Bronchial epithelial cell (primary cell): ENCODE measurements around the gene PNCK. TPM values are rescaled to one million over a fixed set of nuclear protein-coding genes. Genes with fewer than 3 reads are reported as not detected.
"Not testable (repeated sequence)": the region's sequence is repeated elsewhere in the genome, so short reads cannot be mapped to it uniquely, and the experiment has no call there.

ENCODE experiments used
- DNase-seq: peaks from one replicate; pipeline ENCODE4 v3.0.0-alpha.2; 2010; ENCODE audit warnings: low read depth
- FAIRE-seq: peaks from 2 replicates; lab custom pipeline; 2011; peaks lifted over from hg19 to GRCh38; lab: Jason Lieb, UNC
- H3K27me3 ChIP-seq: 2 replicates; pipeline ENCODE4 v1.5.1; 2011; ENCODE audit warnings: low read length; ENCODE audit not compliant: control insufficient read depth, insufficient read depth
- H3K36me3 ChIP-seq: 2 replicates; pipeline ENCODE4 v1.5.1; 2011; ENCODE audit warnings: low read length; ENCODE audit not compliant: control insufficient read depth, insufficient read depth
- H3K4me3 ChIP-seq: 2 replicates; pipeline ENCODE4 v1.5.1; 2011; ENCODE audit warnings: mild to moderate bottlenecking, low read depth, low read length, control low read depth
- CTCF ChIP-seq: IDR thresholded peaks from 2 replicates; pipeline ENCODE4 v1.5.1; 2011; ENCODE audit warnings: mild to moderate bottlenecking, moderate library complexity, low read length, control low read depth, inconsistent platforms; ENCODE audit not compliant: insufficient read depth, severe bottlenecking
- total RNA-seq: library from RNA; depleted of rRNA; stranded (reverse); fragments of >200 nt; gene quantifications from 2 replicates; pipeline ENCODE4 v1.2.1, GENCODE V29; 2014

PNCK gene
- total RNA-seq, 1 donor from 2014 or later, result 2.1 TPM

GRCh38 chrX:153705403-153706060 lies 31.9 kb upstream of the PNCK start:
- peak; percentile 8 for TF ChIP-seq CTCF
- H3K36me3 ChIP-seq, FAIRE-seq: not testable (repeated sequence)

GRCh38 chrX:153704631-153705402 lies 31.2 kb upstream of the PNCK start:
- not testable (repeated sequence) for H3K27me3 ChIP-seq, H3K36me3 ChIP-seq, FAIRE-seq, DNase-seq, H3K4me3 ChIP-seq

More at GRCh38 chrX:153705403-153706060, 31.9 kb upstream of the PNCK start:
- H3K27me3 ChIP-seq, H3K4me3 ChIP-seq: not testable (repeated sequence)
- peak; percentile 43 for DNase-seq

GRCh38 chrX:153704021-153704526 lies 30.5 kb upstream of the PNCK start:
- peaks cover 6% of the 10 kb centered on the region for H3K36me3 ChIP-seq
- no peak overlapping the region for H3K4me3 ChIP-seq
- no peaks in the 10 kb centered on the region for H3K27me3 ChIP-seq
- FAIRE-seq (peak; percentile 7), DNase-seq (peak; percentile 45)
- TF ChIP-seq CTCF, result no peak

GRCh38 chrX:153703036-153703370 lies 29.4 kb upstream of the PNCK start:
- H3K4me3 ChIP-seq, result no peak overlapping the region
- DNase-seq, result peak; percentile 65
- peaks cover 4% of the 10 kb centered on the region for H3K36me3 ChIP-seq
- TF ChIP-seq CTCF, result no peak
- FAIRE-seq, result no peak
- no peaks in the 10 kb centered on the region for H3K27me3 ChIP-seq

- no peak for DNase-seq
- H3K27me3 ChIP-seq, result no peaks in the 10 kb centered on the region
- no peak overlapping the region for H3K4me3 ChIP-seq
- H3K36me3 ChIP-seq, result peaks cover 4% of the 10 kb centered on the region
- FAIRE-seq, result no peak
- no peak for TF ChIP-seq CTCF
Measured at GRCh38 chrX:153702336-153703035, 28.9 kb upstream of the PNCK start.

GRCh38 chrX:153701706-153702105 lies 28.1 kb upstream of the PNCK start:
- no peak for TF ChIP-seq CTCF
- FAIRE-seq (no peak), DNase-seq (no peak)
- Histone ChIP-seq H3K36me3 (peaks cover 4% of the 10 kb centered on the region), H3K27me3 (no peaks in the 10 kb centered on the region), H3K4me3 (no peak overlapping the region)
